ENCODE results near the gene MAP1LC3B2. TPM values are rescaled to one million over a fixed set of nuclear protein-coding genes. Genes with fewer than 3 reads are reported as not detected.

Gene MAP1LC3B2
- total RNA-seq, 2 experiments from 2014 or later, result not detected

- no peaks in the 10 kb centered on the region for H3K9me2 ChIP-seq (ENCODE audit: insufficient read depth, low read length)
- no peak overlapping the region for H2AFZ ChIP-seq (ENCODE audit: low read length)
- no peaks in the 10 kb centered on the region for H3K79me2 ChIP-seq (ENCODE audit: insufficient read depth, low read depth, low read length)
- no peaks in the 10 kb centered on the region for H4K20me1 ChIP-seq (ENCODE audit: insufficient read depth, low read length)
- no peaks in the 10 kb centered on the region for H3K36me3 ChIP-seq (ENCODE audit: insufficient read depth, low read length)
- ChIA-PET POLR2A (interaction anchor here (0.6 to 2.1 kb wide), 3 partner anchors 14 to 1482 kb away, joined by 4 to 11 read pairs (median 5); partner anchors contain the start of gene MAP1LC3B2), CTCF (ENCODE audit: unreplicated experiment) (no interaction called here)
- BruUV-seq (replicated peaks), result no TSS peak
- no peak overlapping the region for H3K27ac ChIP-seq (ENCODE audit: low read depth, low read length, poor library complexity, severe bottlenecking)
- H3K4me1 ChIP-seq (ENCODE audit: insufficient read depth, low read length, poor library complexity, severe bottlenecking), result peaks cover 21% of the 10 kb centered on the region
- no peaks in the 10 kb centered on the region for H3K9me3 ChIP-seq (ENCODE audit: low read length)
- H3K4me3 ChIP-seq (ENCODE audit: low read depth, low read length, poor library complexity, severe bottlenecking), result no peak overlapping the region
- DNase-seq (ENCODE audit: low spot score), result no peak
- intact Hi-C loops (cut with micrococcal nuclease; ENCODE audit: unreplicated experiment), result no loop called here
- H3K4me2 ChIP-seq (ENCODE audit: low read length), result no peak overlapping the region
- TF ChIP-seq EZH2phosphoT487 (IDR thresholded peaks at IDR 0.05; ENCODE audit: borderline replicate concordance, low read depth, low read length), result no peak
- TF ChIP-seq CTCF (conservative IDR thresholded peaks at IDR 0.05; ENCODE audit: low read length), result no peak
Measured at GRCh38 chr12:116545144-116545543, 14.0 kb upstream of the MAP1LC3B2 start.

- Histone ChIP-seq H3K9me3 (ENCODE audit: low read length) (no peaks in the 10 kb centered on the region), H4K20me1 (ENCODE audit: insufficient read depth, low read length) (no peaks in the 10 kb centered on the region), H2AFZ (ENCODE audit: low read length) (no peak overlapping the region), H3K9me2 (ENCODE audit: insufficient read depth, low read length) (no peaks in the 10 kb centered on the region), H3K4me2 (ENCODE audit: low read length) (no peak overlapping the region), H3K4me1 (ENCODE audit: insufficient read depth, low read length, poor library complexity, severe bottlenecking) (peaks cover 23% of the 10 kb centered on the region), H3K27ac (ENCODE audit: low read depth, low read length, poor library complexity, severe bottlenecking) (no peak overlapping the region), H3K36me3 (ENCODE audit: insufficient read depth, low read length) (no peaks in the 10 kb centered on the region), H3K79me2 (ENCODE audit: insufficient read depth, low read depth, low read length) (no peaks in the 10 kb centered on the region), H3K4me3 (ENCODE audit: low read depth, low read length, poor library complexity, severe bottlenecking) (no peak overlapping the region)
- POLR2A ChIA-PET, result interaction anchor here (0.6 to 2.1 kb wide), 2 partner anchors 13 to 286 kb away, joined by 4 to 11 read pairs; partner anchors contain the start of gene MAP1LC3B2
- TF ChIP-seq CTCF (conservative IDR thresholded peaks at IDR 0.05; ENCODE audit: low read length), result no peak
- TF ChIP-seq EZH2phosphoT487 (IDR thresholded peaks at IDR 0.05; ENCODE audit: borderline replicate concordance, low read depth, low read length), result no peak
- intact Hi-C loops (cut with micrococcal nuclease; ENCODE audit: unreplicated experiment), result no loop called here
- CTCF ChIA-PET (ENCODE audit: unreplicated experiment), result no interaction called here
- DNase-seq (ENCODE audit: low spot score), result no peak
- no TSS peak for BruUV-seq (replicated peaks)
Measured at GRCh38 chr12:116545936-116546335, 13.2 kb upstream of the MAP1LC3B2 start.

GRCh38 chr12:116547955-116548501 lies 11.2 kb upstream of the MAP1LC3B2 start:
- H3K9me2 ChIP-seq (ENCODE audit: insufficient read depth, low read length), result no peaks in the 10 kb centered on the region
- ChIA-PET POLR2A (no interaction called here), CTCF (ENCODE audit: unreplicated experiment) (no interaction called here)
- H3K4me3 ChIP-seq (ENCODE audit: low read depth, low read length, poor library complexity, severe bottlenecking), result no peak overlapping the region
- DNase-seq (ENCODE audit: low spot score), result peak; percentile 50
- H3K4me1 ChIP-seq (ENCODE audit: insufficient read depth, low read length, poor library complexity, severe bottlenecking), result peaks cover 23% of the 10 kb centered on the region
- intact Hi-C loops (cut with micrococcal nuclease; ENCODE audit: unreplicated experiment), result no loop called here
- no peaks in the 10 kb centered on the region for H4K20me1 ChIP-seq (ENCODE audit: insufficient read depth, low read length)
- H2AFZ ChIP-seq (ENCODE audit: low read length), result no peak overlapping the region
- H3K9me3 ChIP-seq (ENCODE audit: low read length), result no peaks in the 10 kb centered on the region
- H3K79me2 ChIP-seq (ENCODE audit: insufficient read depth, low read depth, low read length), result no peaks in the 10 kb centered on the region
- TF ChIP-seq CTCF (conservative IDR thresholded peaks at IDR 0.05; ENCODE audit: low read length) (no peak), EZH2phosphoT487 (IDR thresholded peaks at IDR 0.05; ENCODE audit: borderline replicate concordance, low read depth, low read length) (no peak)
- H3K36me3 ChIP-seq (ENCODE audit: insufficient read depth, low read length), result no peaks in the 10 kb centered on the region
- no TSS peak for BruUV-seq (replicated peaks)
- peak overlapping the region; percentile 23; the same call in 1 of the 2 replicates for H3K4me2 ChIP-seq (ENCODE audit: low read length)
- H3K27ac ChIP-seq (ENCODE audit: low read depth, low read length, poor library complexity, severe bottlenecking), result no peak overlapping the region
